CD4-positive, CD25-positive, alpha-beta regulatory T cell (primary cell): ENCODE data around the gene KANK2. TPM values are rescaled to one million over a fixed set of nuclear protein-coding genes. Genes with fewer than 3 reads are reported as not detected.
"Not testable (repeated sequence)": the region's sequence is repeated elsewhere in the genome, so short reads cannot be mapped to it uniquely, and the experiment has no call there.

ENCODE experiments used
- ATAC-seq, 2 donors: fragments of 150-1000 bp; cut with Tn5 transposase; one replicate each; pipeline ENCODE4 v1.10.0; 2021; ENCODE audit warnings: low read depth in 2 of 2, moderate number of reproducible peaks in 2 of 2, moderate library complexity in 1 of 2
- DNase-seq, 3 donors: peaks; one replicate each; pipeline versions ENCODE4 v3.0.0 to v3.0.0-alpha.2; 2012 to 2022; ENCODE audit warnings: mixed read lengths in 1 of 3
- H3K27ac ChIP-seq: one replicate; pipeline ENCODE4 v1.7.0; 2013; ENCODE audit warnings: mild to moderate bottlenecking, low read length; ENCODE audit not compliant: insufficient read depth, poor library complexity, severe bottlenecking
- H3K27me3 ChIP-seq: one replicate; pipeline ENCODE4 v1.7.0; 2013; ENCODE audit warnings: low read length; ENCODE audit not compliant: control insufficient read depth, insufficient read depth
- H3K36me3 ChIP-seq: one replicate; pipeline ENCODE4 v1.7.0; 2013; ENCODE audit warnings: mild to moderate bottlenecking, low read length, moderate library complexity; ENCODE audit not compliant: control insufficient read depth, insufficient read depth
- H3K4me1 ChIP-seq: 2 replicates; pipeline ENCODE4 v1.7.0; 2013; ENCODE audit warnings: mild to moderate bottlenecking, low read length; ENCODE audit not compliant: insufficient read depth, control insufficient read depth, poor library complexity, severe bottlenecking
- H3K4me3 ChIP-seq: one replicate; pipeline ENCODE4 v1.7.0; 2013; ENCODE audit warnings: low read depth, mild to moderate bottlenecking, low read length, moderate library complexity
- H3K9me3 ChIP-seq, 2 experiments: 1 replicate in 1 of 2; 2 replicates in 1 of 2; pipeline ENCODE4 v1.7.0; 2013; ENCODE audit warnings: low read length in 2 of 2, mild to moderate bottlenecking in 1 of 2, moderate library complexity in 1 of 2; ENCODE audit not compliant: control insufficient read depth in 2 of 2
- H3K27ac Mint-ChIP-seq, 3 donors: one replicate each; pipeline ENCODE4 v1.8.0; 2020 to 2022; ENCODE audit warnings: mild to moderate bottlenecking in 3 of 3, mixed read lengths in 3 of 3, moderate library complexity in 2 of 3
- H3K27me3 Mint-ChIP-seq: one replicate; pipeline ENCODE4 v1.8.0; 2022; ENCODE audit warnings: mild to moderate bottlenecking, mixed read lengths
- H3K36me3 Mint-ChIP-seq: one replicate; pipeline ENCODE4 v1.8.0; 2020; ENCODE audit warnings: mixed read lengths
- H3K4me1 Mint-ChIP-seq, 4 donors: one replicate each; pipeline ENCODE4 v1.8.0; 2020 to 2022; ENCODE audit warnings: mixed read lengths in 4 of 4, mild to moderate bottlenecking in 1 of 4
- H3K4me3 Mint-ChIP-seq, 4 donors: one replicate each; pipeline ENCODE4 v1.8.0; 2020 to 2022; ENCODE audit warnings: mild to moderate bottlenecking in 4 of 4, mixed read lengths in 4 of 4, moderate library complexity in 3 of 4
- H3K9me3 Mint-ChIP-seq, 7 donors: one replicate each; pipeline ENCODE4 v1.8.0; 2020 to 2022; ENCODE audit warnings: mixed read lengths in 7 of 7, mild to moderate bottlenecking in 3 of 7, moderate library complexity in 2 of 7
- polyA plus RNA-seq, 4 donors: library from polyadenylated mRNA; unstranded; fragments of 300-500 nt; fragmentation: Illumina TruSeq; gene quantifications; one replicate each; pipeline ENCODE4 v1.2.3, GENCODE V29; 2021
- total RNA-seq: library from RNA; stranded (reverse); gene quantifications from one replicate; pipeline ENCODE4 v1.2.3, GENCODE V29; 2022

KANK2 gene
- total and polyA plus RNA-seq, 5 donors from 2014 or later: 0.16 to 0.74 (median 0.40) TPM; not detected in 1

DNA sequence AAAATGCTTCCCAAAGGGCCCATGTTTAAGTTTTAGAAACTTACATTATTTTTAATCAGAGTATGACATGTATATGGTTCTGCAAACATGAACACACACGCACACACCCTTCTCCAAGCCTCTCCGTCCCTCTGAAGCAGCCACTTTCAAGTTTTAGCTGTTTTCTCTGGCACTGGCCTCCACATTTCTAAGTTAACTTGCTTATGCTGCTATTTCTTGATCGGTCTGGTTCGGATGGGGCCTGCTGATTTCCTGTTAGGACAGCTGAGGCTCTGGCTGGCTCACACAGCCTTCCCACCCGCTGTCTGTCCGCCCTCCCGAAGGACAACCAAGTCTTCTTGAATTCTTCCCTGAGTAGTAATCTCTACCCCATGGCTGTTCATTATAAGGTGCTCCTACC lies 46.2 kb downstream of the KANK2 start:
- DNase-seq (no peak), ATAC-seq (no peak)
- H3K27ac ChIP-seq: no peak overlapping the region
- H3K9me3 ChIP-seq: no peaks in the 10 kb centered on the region
- H3K4me3 Mint-ChIP-seq: peak overlapping the region in 1 of 4 donors; percentile 32
- H3K36me3 Mint-ChIP-seq: peaks cover under 1% of the 10 kb centered on the region
- H3K36me3 ChIP-seq: no peaks in the 10 kb centered on the region
- H3K9me3 Mint-ChIP-seq: no peaks in the 10 kb centered on the region
- peaks cover 0 to 22% (median 12%) of the 10 kb centered on the region in 4 donors for H3K4me1 Mint-ChIP-seq
- peaks cover 14% of the 10 kb centered on the region for H3K4me1 ChIP-seq
- H3K27me3 Mint-ChIP-seq: peaks cover 5% of the 10 kb centered on the region
- H3K4me3 ChIP-seq: no peak overlapping the region
- peak overlapping the region in 1 of 3 donors; percentile 14 for H3K27ac Mint-ChIP-seq
- no peaks in the 10 kb centered on the region for H3K27me3 ChIP-seq

GRCh38 chr19:11148001-11148400 lies 49.3 kb downstream of the KANK2 start:
- Mint-ChIP-seq H3K27me3 (no peaks in the 10 kb centered on the region), H3K4me3 (peak overlapping the region in 1 of 4 donors; percentile 35), H3K9me3 (peaks cover 0 to 2% (median 0%) of the 10 kb centered on the region in 7 donors), H3K27ac (no peak overlapping the region), H3K4me1 (peaks cover 0 to 13% (median 3%) of the 10 kb centered on the region in 4 donors), H3K36me3 (peaks cover 6% of the 10 kb centered on the region)
- Histone ChIP-seq H3K36me3 (no peaks in the 10 kb centered on the region), H3K9me3 (no peaks in the 10 kb centered on the region), H3K27me3 (no peaks in the 10 kb centered on the region), H3K4me3 (no peak overlapping the region), H3K4me1 (peaks cover 6% of the 10 kb centered on the region), H3K27ac (no peak overlapping the region)
- no peak for DNase-seq
- no peak for ATAC-seq

- Histone ChIP-seq H3K27ac (no peak overlapping the region), H3K4me3 (no peak overlapping the region), H3K36me3 (no peaks in the 10 kb centered on the region), H3K9me3 (no peaks in the 10 kb centered on the region), H3K4me1 (peaks cover 11% of the 10 kb centered on the region), H3K27me3 (no peaks in the 10 kb centered on the region)
- Mint-ChIP-seq H3K27me3 (no peaks in the 10 kb centered on the region), H3K4me1 (peaks cover 0 to 14% (median 3%) of the 10 kb centered on the region in 4 donors), H3K4me3 (no peak overlapping the region), H3K27ac (peak overlapping the region in 2 of 3 donors; percentile 55 to 83), H3K36me3 (peaks cover 6% of the 10 kb centered on the region), H3K9me3 (peaks cover 0 to 2% (median 0%) of the 10 kb centered on the region in 7 donors)
- no peak for ATAC-seq
- DNase-seq: no peak
These were observed 51.8 kb downstream of the KANK2 start for GRCh38 chr19:11145536-11145924.

- Histone ChIP-seq H3K4me3 (no peak overlapping the region), H3K9me3 (no peaks in the 10 kb centered on the region), H3K27me3 (no peaks in the 10 kb centered on the region), H3K36me3 (no peaks in the 10 kb centered on the region), H3K27ac (no peak overlapping the region), H3K4me1 (peaks cover 15% of the 10 kb centered on the region)
- Mint-ChIP-seq H3K4me1 (peaks cover 0 to 19% (median 8%) of the 10 kb centered on the region in 4 donors), H3K9me3 (peaks cover 0 to 2% (median 0%) of the 10 kb centered on the region in 7 donors), H3K27ac (no peak overlapping the region), H3K27me3 (peaks cover 5% of the 10 kb centered on the region), H3K36me3 (peaks cover 6% of the 10 kb centered on the region), H3K4me3 (no peak overlapping the region)
- ATAC-seq (no peak), DNase-seq (no peak)
These were observed 54.7 kb downstream of the KANK2 start for GRCh38 chr19:11142528-11143171.

DNA sequence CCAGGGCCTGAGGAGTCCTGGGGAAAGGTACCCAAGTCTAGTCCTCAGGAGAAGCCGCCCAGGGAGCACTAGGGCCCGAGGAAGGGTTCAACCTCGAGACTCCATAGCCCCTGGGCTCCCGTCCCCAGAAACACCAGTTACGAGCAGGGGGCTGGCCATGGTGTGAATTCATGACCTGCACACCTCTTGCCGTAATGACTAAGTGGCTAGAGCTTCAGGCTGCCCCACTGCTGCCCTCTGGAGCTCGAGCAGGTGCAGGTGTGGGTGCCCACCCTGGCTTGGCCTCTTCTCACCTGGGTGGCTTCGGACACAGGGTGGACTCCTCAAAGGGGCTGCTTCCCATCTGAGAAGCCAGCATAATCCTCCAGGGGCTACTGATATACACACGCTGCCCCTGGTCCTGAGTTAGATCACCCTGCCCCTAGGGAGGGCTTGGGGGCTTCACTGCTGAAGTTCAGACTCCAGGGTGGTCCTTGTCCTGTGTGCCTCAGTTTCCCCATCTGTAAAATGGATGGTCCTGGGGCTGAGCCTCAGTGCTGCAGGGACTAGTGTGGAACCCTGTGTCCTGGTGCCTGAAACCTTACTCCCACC lies 55.3 kb downstream of the KANK2 start:
- Mint-ChIP-seq H3K4me3 (no peak overlapping the region), H3K4me1 (peaks cover 0 to 23% (median 9%) of the 10 kb centered on the region in 4 donors), H3K27ac (no peak overlapping the region), H3K27me3 (peaks cover 5% of the 10 kb centered on the region), H3K9me3 (peaks cover 0 to 2% (median 0%) of the 10 kb centered on the region in 7 donors), H3K36me3 (peaks cover 6% of the 10 kb centered on the region)
- H3K9me3 ChIP-seq: no peaks in the 10 kb centered on the region
- no peaks in the 10 kb centered on the region for H3K27me3 ChIP-seq
- peaks cover 19% of the 10 kb centered on the region for H3K4me1 ChIP-seq
- DNase-seq (no peak), ATAC-seq (no peak)
- no peak overlapping the region for H3K4me3 ChIP-seq
- no peak overlapping the region for H3K27ac ChIP-seq
- no peaks in the 10 kb centered on the region for H3K36me3 ChIP-seq

DNA sequence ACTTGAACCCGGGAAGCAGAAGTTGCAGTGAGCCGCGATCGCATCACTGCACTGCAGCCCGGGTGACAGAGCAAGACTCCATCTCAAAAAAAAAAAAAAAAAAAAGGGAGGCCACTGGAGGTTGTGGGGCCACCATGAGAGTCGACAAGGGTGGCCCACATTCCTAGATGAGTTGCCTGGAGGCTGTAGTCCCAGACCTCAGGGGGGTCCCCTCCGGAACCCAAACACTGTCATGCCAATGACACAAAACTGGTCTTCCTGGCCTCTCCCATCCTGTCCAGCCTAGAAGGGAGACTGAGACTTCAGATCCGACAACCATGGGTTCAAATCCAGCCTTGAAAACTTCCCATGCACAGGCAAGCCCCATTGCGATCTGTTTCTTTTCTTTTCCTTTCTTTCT lies 56.4 kb downstream of the KANK2 start:
- peaks cover 0 to under 1% (median 0%) of the 10 kb centered on the region in 7 donors for H3K9me3 Mint-ChIP-seq
- no peak overlapping the region for H3K27ac ChIP-seq

GRCh38 chr19:11140023-11140538 lies 57.3 kb downstream of the KANK2 start:
- H3K36me3 ChIP-seq, H3K9me3 Mint-ChIP-seq, H3K4me3 ChIP-seq, ATAC-seq, H3K36me3 Mint-ChIP-seq, H3K27me3 ChIP-seq, H3K27ac Mint-ChIP-seq, H3K27me3 Mint-ChIP-seq, DNase-seq, H3K27ac ChIP-seq, H3K9me3 ChIP-seq: not testable (repeated sequence)
- Mint-ChIP-seq H3K4me3 (peak overlapping the region in 1 of 4 donors; percentile 52), H3K4me1 (peaks cover 5 to 20% (median 9%) of the 10 kb centered on the region in 4 donors)
- H3K4me1 ChIP-seq: peaks cover 19% of the 10 kb centered on the region

More for the DNA sequence above, 56.4 kb downstream of the KANK2 start:
- Histone ChIP-seq H3K36me3 (no peaks in the 10 kb centered on the region), H3K4me3 (no peak overlapping the region), H3K27me3 (no peaks in the 10 kb centered on the region), H3K4me1 (peaks cover 19% of the 10 kb centered on the region), H3K9me3 (no peaks in the 10 kb centered on the region)
- DNase-seq: no peak
- H3K4me1 Mint-ChIP-seq: peaks cover 3 to 20% (median 9%) of the 10 kb centered on the region in 4 donors
- peaks cover 3% of the 10 kb centered on the region for H3K36me3 Mint-ChIP-seq
- peaks cover 5% of the 10 kb centered on the region for H3K27me3 Mint-ChIP-seq
- ATAC-seq: no peak
- H3K4me3 Mint-ChIP-seq: no peak overlapping the region
- no peak overlapping the region for H3K27ac Mint-ChIP-seq
